Breast epithelium (tissue), 4 donors: ENCODE data around the gene ACCSL. TPM values are rescaled to one million over a fixed set of nuclear protein-coding genes. Genes with fewer than 3 reads are reported as not detected.

Experiments
- DNase-seq, 2 donors: peaks; one replicate each; pipeline ENCODE4 v3.0.0-alpha.2; 2019; ENCODE audit warnings: low spot score in 2 of 2
- H3K27ac ChIP-seq, 2 donors: fragments of 200-600 bp; sonication (generic) in 1 of 2; one replicate each; pipeline ENCODE4 v1.5.1; 2016 to 2019; ENCODE audit warnings: mild to moderate bottlenecking in 1 of 2
- H3K27me3 ChIP-seq, 2 donors: fragments of 200-600 bp; sonication (generic) in 1 of 2; one replicate each; pipeline versions ENCODE4 v1.5.1 to v1.6.0; 2017 to 2019; ENCODE audit warnings: control low read depth in 1 of 2, mild to moderate bottlenecking in 1 of 2
- H3K36me3 ChIP-seq: fragments of 200-600 bp; one replicate; pipeline ENCODE4 v1.5.1; 2019
- H3K4me1 ChIP-seq, 2 donors: fragments of 200-600 bp; sonication (generic); one replicate each; pipeline ENCODE4 v1.5.1; 2016 to 2019; ENCODE audit warnings: control low read depth in 1 of 2
- H3K4me3 ChIP-seq, 3 donors: fragments of 200-600 bp; sonication (generic); 1 replicate in 2 of 3; 2 replicates in 1 of 3; pipeline ENCODE4 v1.5.1; 2016 to 2019; ENCODE audit warnings: mild to moderate bottlenecking in 3 of 3, moderate library complexity in 2 of 3
- H3K9me3 ChIP-seq, 2 donors: fragments of 200-600 bp; sonication (generic) in 1 of 2; one replicate each; pipeline ENCODE4 v1.5.1; 2016 to 2019; ENCODE audit warnings: control low read depth in 1 of 2
- POLR2A ChIP-seq: fragments of 450-650 bp; IDR thresholded peaks from one replicate; pipeline ENCODE4 v1.6.1; 2016; ENCODE audit warnings: antibody characterized with exemption, mild to moderate bottlenecking, moderate library complexity
- POLR2AphosphoS5 ChIP-seq, 3 donors: sonication (generic); formaldehyde crosslinking; IDR thresholded peaks; one replicate each; pipeline ENCODE4 v1.6.1; 2017; ENCODE audit warnings: antibody characterized with exemption in 3 of 3
- intact Hi-C: fragments of 100-400 bp; cut with DNase I; formaldehyde crosslinking; loops from one replicate; pipeline ENCODE4 v1.15.1; 2023; ENCODE audit warnings: low total_unique reads
- total RNA-seq, 3 donors: library from RNA; depleted of rRNA; stranded (reverse); fragments of >200 nt; gene quantifications; one replicate each; pipeline ENCODE4 v1.1.0, GENCODE V29; 2016
- TF ChIP-seq, protein P1 (sequence below), 3 donors: fragments of 450-650 bp; IDR thresholded peaks; one replicate each; pipeline ENCODE4 v1.5.1; 2016 to 2017; ENCODE audit warnings: antibody characterized with exemption in 3 of 3, mild to moderate bottlenecking in 3 of 3, moderate library complexity in 3 of 3

ACCSL gene
- total RNA-seq, 3 donors from 2014 or later, result not detected

DNA sequence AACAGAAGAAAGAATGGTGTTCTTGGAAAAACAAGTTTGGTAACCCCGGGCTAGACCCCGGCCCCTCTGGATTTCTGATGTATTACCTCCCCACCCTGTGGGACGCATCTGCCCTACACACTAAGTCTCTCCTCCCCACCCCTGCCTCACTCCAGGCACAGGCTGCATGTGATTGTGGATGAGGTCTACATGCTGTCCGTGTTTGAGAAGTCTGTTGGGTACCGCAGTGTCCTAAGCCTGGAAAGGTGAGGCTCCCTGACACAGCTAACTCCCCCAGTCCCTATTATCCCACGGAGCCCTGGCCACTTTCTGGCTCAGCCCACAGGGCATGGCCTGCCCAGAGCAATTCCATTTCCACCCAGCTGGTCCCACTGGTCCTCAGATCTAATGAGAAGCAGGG lies 31.6 kb downstream of the ACCSL start:
- Histone ChIP-seq H3K27ac (no peak overlapping the region), H3K27me3 (no peaks in the 10 kb centered on the region), H3K4me1 (no peaks in the 10 kb centered on the region), H3K36me3 (no peaks in the 10 kb centered on the region), H3K9me3 (no peaks in the 10 kb centered on the region), H3K4me3 (no peak overlapping the region)
- TF ChIP-seq POLR2A, result no peak
- TF ChIP-seq, protein P1, sequence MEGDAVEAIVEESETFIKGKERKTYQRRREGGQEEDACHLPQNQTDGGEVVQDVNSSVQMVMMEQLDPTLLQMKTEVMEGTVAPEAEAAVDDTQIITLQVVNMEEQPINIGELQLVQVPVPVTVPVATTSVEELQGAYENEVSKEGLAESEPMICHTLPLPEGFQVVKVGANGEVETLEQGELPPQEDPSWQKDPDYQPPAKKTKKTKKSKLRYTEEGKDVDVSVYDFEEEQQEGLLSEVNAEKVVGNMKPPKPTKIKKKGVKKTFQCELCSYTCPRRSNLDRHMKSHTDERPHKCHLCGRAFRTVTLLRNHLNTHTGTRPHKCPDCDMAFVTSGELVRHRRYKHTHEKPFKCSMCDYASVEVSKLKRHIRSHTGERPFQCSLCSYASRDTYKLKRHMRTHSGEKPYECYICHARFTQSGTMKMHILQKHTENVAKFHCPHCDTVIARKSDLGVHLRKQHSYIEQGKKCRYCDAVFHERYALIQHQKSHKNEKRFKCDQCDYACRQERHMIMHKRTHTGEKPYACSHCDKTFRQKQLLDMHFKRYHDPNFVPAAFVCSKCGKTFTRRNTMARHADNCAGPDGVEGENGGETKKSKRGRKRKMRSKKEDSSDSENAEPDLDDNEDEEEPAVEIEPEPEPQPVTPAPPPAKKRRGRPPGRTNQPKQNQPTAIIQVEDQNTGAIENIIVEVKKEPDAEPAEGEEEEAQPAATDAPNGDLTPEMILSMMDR (IDR thresholded peaks at IDR 0.05), result no peak
- no peak for TF ChIP-seq POLR2AphosphoS5 (IDR thresholded peaks at IDR 0.05)
- DNase-seq, result no peak
- intact Hi-C loops, result no loop called here

DNA sequence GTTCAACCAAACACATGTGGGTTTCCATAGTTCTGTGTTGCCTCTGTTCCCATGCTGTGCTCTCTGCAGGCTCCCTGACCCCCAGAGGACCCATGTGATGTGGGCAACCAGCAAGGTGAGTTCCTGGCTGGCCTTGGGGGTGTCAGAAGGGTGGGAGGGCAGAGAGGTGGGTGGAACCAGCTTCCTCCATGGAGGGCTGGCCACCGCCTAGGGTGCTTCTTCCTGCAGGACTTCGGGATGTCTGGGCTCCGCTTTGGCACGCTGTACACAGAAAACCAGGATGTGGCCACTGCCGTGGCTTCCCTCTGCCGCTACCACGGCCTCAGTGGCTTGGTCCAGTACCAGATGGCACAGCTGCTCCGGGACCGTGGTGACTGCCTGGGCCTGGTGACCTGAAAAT lies 33.2 kb downstream of the ACCSL start:
- TF ChIP-seq, protein P1 (IDR thresholded peaks at IDR 0.05), result no peak
- TF ChIP-seq POLR2A (no peak), POLR2AphosphoS5 (IDR thresholded peaks at IDR 0.05) (no peak)
- H3K27ac ChIP-seq, result no peak overlapping the region
- H3K9me3 ChIP-seq, result no peaks in the 10 kb centered on the region
- intact Hi-C loops, result no loop called here
- H3K27me3 ChIP-seq, result no peaks in the 10 kb centered on the region
- DNase-seq, result no peak
- no peak overlapping the region for H3K4me3 ChIP-seq
- H3K4me1 ChIP-seq, result no peaks in the 10 kb centered on the region
- H3K36me3 ChIP-seq, result no peaks in the 10 kb centered on the region

DNA sequence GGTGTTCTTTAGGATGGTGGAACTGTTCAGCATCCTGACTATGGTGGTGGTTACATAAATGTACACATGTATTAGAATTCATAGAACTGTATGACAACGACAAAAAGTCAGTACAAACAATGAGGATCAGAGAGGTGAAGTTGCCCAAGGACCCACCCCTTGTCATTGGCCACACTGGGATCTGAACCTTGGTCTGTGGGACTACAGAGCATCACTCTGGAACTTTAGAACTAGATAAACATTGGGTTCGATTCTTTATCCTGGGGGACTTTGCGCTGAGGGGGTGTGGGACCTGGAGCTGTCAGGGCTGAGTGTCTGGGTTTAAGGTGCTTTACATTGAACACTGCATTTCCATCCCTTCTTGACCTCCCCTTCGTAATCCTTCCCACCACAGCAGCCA lies 34.9 kb downstream of the ACCSL start:
- no peak overlapping the region for H3K4me3 ChIP-seq
- H3K27ac ChIP-seq, result no peak overlapping the region
- no peaks in the 10 kb centered on the region for H3K9me3 ChIP-seq
- TF ChIP-seq POLR2AphosphoS5 (IDR thresholded peaks at IDR 0.05), result no peak
- TF ChIP-seq, protein P1 (IDR thresholded peaks at IDR 0.05), result no peak
- TF ChIP-seq POLR2A, result no peak
- intact Hi-C loops, result no loop called here
- no peaks in the 10 kb centered on the region for H3K4me1 ChIP-seq
- DNase-seq, result no peak
- no peaks in the 10 kb centered on the region for H3K27me3 ChIP-seq
- H3K36me3 ChIP-seq, result no peaks in the 10 kb centered on the region

- intact Hi-C loops, result no loop called here
- Histone ChIP-seq H3K36me3 (no peaks in the 10 kb centered on the region), H3K9me3 (no peaks in the 10 kb centered on the region), H3K27ac (no peak overlapping the region), H3K4me1 (no peaks in the 10 kb centered on the region), H3K27me3 (no peaks in the 10 kb centered on the region), H3K4me3 (no peak overlapping the region)
- TF ChIP-seq POLR2A (no peak), POLR2AphosphoS5 (IDR thresholded peaks at IDR 0.05) (no peak)
- TF ChIP-seq, protein P1 (IDR thresholded peaks at IDR 0.05), result no peak
- DNase-seq, result no peak
Observed at GRCh38 chr11:44083433-44083832, 35.7 kb downstream of the ACCSL start.

DNA sequence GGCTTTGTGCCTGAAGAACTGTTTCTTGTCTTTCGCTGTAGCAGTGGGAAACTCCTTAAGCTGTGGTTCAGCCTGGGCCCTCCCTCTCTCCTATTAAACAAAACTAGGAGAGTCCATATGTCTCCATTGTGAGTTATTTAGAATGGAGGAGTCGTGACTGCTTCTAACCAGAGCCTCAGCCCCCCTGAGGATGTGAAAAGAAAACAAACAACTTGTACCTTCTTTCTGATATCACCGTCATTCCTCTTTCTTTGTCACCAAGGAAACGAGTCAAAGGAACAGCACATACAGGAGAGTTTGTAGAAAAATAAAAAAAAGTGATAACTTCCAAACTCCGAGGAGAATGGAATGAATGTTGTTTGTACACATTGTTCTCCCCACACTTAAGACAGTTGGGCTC lies 36.1 kb downstream of the ACCSL start:
- no peak for DNase-seq
- H3K27me3 ChIP-seq, result no peaks in the 10 kb centered on the region
- intact Hi-C loops, result no loop called here
- H3K9me3 ChIP-seq, result no peaks in the 10 kb centered on the region
- TF ChIP-seq POLR2AphosphoS5 (IDR thresholded peaks at IDR 0.05), result no peak
- TF ChIP-seq POLR2A, result no peak
- TF ChIP-seq, protein P1 (IDR thresholded peaks at IDR 0.05), result no peak
- no peaks in the 10 kb centered on the region for H3K4me1 ChIP-seq
- H3K27ac ChIP-seq, result no peak overlapping the region
- H3K4me3 ChIP-seq, result no peak overlapping the region
- H3K36me3 ChIP-seq, result no peaks in the 10 kb centered on the region
